NCI-H2029 (cell line): ENCODE data around the gene DUSP23.

Experiments used
- DNase-seq: peaks from one replicate; lab custom pipeline; 2025; lab: John Stamatoyannopoulos, UW

Gene DUSP23

DNA sequence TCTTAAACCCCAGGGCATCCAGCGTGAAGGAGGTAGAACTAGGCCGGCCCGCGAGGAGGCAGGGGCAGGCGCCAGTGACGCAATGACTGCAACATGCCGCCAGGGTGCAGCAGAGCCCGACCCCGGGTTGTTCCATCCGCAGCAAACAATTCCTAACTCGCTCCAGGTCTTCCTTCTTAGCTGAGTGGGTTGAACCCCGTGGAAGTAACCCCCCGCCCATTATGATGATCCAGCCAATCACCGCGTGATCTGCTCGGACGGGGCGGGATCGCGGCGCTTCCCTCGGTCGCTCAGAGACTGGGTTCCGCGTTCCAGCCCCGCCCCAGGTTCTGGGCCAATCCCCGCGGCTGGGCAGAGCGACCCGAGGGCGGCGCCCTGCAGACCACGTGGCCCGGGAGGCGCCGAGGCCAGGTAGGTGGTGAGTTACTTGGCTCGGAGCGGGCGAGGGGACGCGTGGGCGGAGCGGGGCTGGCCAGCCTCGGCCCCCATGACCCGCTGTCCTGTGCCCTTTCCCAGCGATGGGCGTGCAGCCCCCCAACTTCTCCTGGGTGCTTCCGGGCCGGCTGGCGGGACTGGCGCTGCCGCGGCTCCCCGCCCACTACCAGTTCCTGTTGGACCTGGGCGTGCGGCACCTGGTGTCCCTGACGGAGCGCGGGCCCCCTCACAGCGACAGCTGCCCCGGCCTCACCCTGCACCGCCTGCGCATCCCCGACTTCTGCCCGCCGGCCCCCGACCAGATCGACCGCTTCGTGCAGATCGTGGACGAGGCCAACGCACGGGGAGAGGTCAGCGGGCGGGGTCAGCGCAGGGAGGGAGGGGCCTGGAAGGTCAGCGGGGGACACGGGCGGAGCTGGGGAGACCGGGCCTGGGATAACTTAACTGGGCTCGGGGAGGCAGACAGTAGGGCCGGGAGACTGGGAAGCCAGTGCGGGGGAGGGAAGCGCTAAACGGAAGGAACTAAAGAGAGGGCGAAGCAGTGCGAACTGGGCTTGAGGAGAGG, at the start of gene DUSP23:
DUSP23 (plus strand) TSS at position 380 of the 1,000 bp plus-strand sequence; CDS start at position 519, 139 bp downstream.
- peak; percentile 96 for DNase-seq

- DNase-seq: no peak
These were observed 43.4 kb upstream of the DUSP23 start for GRCh38 chr1:159737238-159737916.

- DNase-seq: no peak
These were observed 36.9 kb upstream of the DUSP23 start for GRCh38 chr1:159743651-159744410.

GRCh38 chr1:159746666-159747065, 34.1 kb upstream of the DUSP23 start:
- DNase-seq: no peak

DNA sequence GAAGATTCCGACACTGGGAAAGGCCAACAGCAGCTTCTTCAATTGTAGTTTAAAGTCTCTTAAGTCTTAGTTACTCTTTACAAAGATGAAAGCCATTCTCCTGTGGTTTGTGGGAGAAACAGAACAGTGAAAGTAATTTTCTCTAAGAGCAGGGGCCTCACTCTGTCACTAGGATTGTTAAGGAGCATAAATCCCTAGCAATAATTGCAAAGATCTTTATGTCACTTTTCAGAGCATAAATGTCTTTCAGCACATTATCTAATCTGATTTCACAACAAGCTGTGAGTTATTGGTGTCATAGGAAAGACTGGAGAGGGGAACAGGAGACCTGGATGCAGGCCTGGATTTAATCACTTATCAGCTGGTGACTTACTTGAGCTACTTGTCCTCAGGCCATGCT, 32.4 kb upstream of the DUSP23 start:
- no peak for DNase-seq

DNA sequence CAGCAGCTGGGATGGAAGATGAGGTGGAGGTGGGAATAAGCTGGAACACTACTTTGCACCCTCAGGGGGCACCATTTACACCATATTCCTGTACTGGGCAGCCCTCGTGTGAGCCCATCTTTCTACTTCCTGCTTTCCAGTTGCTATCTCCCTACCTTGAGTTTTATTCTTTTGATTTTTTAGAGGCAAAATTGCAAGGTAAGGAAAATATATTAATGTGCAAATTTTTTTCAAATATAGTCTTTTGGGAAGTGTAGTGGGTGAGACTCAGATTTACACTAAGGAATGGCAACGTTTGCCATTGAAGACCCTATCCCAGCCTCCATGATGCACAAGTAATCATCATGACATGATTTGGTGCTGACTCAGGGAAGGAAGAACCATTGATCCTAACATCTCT, 31.1 kb upstream of the DUSP23 start:
- no peak for DNase-seq

DNA sequence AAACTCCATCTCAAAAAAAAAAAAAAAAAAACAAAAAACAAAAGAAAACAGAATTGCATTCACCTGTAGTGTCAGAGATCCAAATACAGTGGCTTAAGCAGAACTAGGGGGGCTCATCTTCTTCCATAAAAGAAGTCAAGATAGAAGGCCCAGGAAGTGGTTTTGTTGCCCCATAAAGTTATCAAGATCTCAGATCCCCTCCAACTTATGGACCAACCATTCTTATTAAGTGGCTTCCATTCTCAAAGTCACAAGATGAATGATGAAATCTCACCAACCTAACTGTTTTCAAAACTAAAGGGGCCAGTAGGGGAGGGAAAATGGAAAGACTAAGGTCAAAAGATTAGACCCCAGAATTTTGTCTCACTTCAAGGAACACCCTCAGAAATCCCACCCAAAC, 30.1 kb upstream of the DUSP23 start:
- DNase-seq: no peak

GRCh38 chr1:159751031-159751430, 29.7 kb upstream of the DUSP23 start:
- DNase-seq: no peak

- peak; percentile 18 for DNase-seq
These were observed 28.6 kb upstream of the DUSP23 start for GRCh38 chr1:159752135-159752580.

- DNase-seq: no peak
These were observed 27.4 kb upstream of the DUSP23 start for GRCh38 chr1:159753386-159753785.

DNA sequence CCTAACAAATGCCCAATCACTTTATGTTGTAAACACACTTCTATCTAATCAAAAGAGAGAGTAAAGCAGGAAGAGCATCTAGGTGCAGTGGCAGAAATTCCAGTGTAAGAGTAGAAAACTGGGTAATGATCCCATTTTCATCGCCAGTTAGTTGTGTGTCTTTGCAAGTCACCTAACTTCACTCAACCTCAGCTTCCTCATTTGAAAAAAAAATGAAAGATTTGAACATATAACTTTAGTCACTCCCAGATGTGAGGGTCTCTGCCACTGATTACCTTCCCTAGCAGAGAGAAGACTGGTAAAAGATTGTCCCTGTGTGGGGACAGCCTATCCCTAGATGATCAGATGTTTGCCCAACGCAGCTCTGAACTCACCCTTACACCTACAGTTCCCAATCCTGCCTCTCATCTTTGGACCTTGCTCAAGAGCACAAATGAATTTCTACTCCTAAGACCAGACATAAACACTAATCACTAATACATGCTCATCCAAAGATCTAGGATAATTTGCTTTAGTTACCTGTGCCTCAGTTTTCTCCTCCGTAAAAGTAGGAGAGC, 25.2 kb upstream of the DUSP23 start:
- no peak for DNase-seq

DNA sequence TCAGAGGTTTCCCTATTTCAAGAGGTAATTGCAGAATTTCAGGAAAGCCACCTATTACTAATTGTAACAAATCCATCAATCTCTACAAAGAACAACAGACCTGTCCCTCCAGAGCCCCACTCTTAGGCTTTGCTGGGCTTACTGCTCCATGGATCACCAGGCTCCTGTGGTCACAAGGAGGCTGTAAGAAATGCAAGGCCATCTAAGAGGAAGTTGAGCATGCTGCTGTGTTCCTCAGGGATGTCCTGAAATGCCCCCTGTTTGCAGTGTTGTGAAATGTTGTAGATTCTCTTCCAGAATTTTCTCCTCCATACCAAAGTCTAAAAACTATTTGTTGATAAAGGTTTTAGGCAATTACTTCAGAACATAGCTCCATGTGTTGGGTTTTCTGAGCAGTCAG, 24.4 kb upstream of the DUSP23 start:
- no peak for DNase-seq

- no peak for DNase-seq
These were observed 17.1 kb upstream of the DUSP23 start for GRCh38 chr1:159763686-159764085.

DNA sequence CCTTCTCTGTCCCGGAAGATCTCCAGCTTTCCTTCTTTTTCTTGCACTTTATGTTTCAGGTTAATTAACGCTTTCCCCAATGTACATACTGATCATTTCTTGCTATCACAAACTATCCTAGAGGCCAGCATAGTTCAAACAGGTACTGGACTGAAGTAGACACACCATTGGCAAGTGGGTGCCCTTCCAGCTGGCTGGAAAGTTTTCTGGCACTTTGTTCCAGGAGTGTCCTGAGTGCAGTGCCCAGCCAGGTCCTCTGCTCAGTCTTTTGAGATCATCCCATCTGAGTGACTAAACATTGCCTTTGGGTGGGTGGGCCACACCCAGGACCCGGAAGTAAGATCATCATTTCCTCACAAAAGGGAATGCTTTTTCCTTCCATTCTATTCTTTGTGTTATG, 15.0 kb upstream of the DUSP23 start:
- no peak for DNase-seq

DNA sequence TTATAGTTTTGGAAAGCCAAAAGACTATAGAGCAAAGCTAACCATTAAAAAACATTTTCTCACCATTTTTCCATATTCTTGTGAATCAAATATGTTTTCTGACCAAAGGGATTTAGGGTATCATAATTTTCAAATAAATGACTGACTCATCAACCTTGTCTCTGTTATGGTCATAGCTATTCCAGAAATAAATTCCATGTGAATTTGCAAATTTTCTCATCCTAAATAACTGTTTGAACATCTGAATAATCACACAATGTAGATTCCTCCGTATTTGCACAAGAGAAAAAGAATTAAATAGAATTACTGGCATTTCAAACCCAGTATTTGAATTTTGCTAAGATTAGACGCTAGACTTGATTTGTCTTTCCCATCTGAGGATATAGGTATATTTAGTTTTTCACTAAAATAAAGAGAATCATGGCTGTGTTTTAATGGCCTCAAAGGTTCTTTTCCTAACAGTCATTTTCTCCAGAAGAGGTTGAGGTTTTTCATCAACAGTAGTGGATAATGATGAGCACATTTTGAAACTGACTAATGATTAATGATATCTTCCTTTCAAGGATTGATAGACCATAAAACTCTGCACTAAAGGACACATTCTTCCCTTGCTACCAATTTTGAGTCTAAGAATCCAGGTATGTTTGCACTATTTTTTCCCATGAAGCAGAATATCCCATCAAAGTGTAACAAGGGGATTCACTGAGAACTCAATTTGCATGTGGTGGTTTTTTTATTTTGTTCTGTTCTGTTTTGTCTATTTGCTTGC, 9.5 kb upstream of the DUSP23 start:
- no peak for DNase-seq

- DNase-seq: no peak
These were observed 6.3 kb upstream of the DUSP23 start for GRCh38 chr1:159774465-159774864.

DNA sequence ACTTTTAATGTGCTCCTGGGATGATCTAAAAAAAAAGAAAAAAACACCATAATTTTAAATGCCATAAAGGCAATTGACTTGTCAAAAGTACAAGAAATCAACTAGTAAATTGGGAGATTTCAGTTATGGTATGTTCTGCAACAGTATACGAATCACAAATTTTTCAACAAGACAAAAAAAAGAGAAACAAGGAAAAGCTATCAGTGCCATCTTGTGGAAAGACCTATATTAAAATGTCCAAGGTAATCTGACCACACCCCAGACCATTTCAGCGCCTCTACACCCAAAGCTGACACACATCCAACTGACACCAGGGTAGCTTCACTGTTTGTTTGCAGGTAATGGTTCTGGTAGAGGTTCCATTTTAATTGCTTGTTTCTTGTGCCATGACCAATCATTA, 5.0 kb upstream of the DUSP23 start:
- no peak for DNase-seq

DNA sequence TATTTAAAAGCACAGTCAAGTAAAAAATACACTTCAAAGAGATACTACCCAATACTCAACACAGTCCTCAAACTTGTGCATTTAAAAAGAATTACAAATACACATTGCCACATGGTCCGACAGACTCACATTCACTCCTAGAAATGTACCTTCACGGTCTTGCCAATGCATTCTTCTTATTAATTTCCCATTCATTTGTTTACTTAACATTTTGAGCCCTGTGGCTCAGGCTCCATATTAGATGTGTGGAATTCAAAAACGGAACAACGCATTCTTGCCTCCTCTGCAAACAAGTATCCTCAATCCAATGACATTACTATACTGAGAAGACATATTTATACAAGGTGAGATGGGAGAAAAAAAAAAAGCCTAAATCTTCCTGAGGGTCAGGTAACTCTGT, 2.5 kb upstream of the DUSP23 start:
- DNase-seq: no peak

DNA sequence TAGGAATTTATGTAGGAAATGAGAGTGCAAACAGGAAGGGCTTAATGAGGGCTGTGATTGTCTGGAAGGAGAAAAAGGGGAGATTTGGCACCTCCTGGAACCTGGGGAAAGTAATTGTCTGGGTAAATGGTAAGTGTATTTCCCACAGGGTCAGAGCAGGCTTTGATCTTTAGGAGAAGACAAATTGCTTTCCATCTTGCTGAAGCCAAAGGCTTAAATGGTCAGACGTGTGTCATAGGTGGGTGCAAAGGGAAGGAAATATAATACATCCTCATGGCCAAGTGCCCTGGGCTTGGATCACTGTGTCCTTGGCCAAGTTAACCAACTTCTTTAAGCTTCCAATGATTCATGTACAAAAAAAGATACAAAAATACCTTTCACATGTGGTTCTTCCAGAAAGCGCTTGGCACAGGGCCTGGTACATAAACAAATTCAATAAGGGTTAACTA, 1.3 kb upstream of the DUSP23 start:
- DNase-seq: no peak

GRCh38 chr1:159781992-159782391, 1.2 kb downstream of the DUSP23 start:
- no peak for DNase-seq

GRCh38 chr1:159783724-159784123, 3.0 kb downstream of the DUSP23 start:
- no peak for DNase-seq
